Smooth muscle cell of trachea (primary cell): ENCODE results near the gene SEC14L3. TPM values are rescaled to one million over a fixed set of nuclear protein-coding genes. Genes with fewer than 3 reads are reported as not detected.

Experiments
- total RNA-seq: library from RNA; depleted of rRNA; stranded (reverse); fragments of >200 nt; gene quantifications from 2 replicates; pipeline ENCODE4 v1.2.1, GENCODE V29; 2014

Gene SEC14L3
- total RNA-seq = not detected in 2 replicates

GRCh38 chr22:30471616-30472318 lies at the start of gene SEC14L3:
SEC14L3 (minus strand) TSS chr22:30472017; CDS start chr22:30471958, 59 bp downstream.

GRCh38 chr22:30425616-30426387 lies 46.0 kb downstream of the SEC14L3 start, which contains the start of gene MTFP1:
MTFP1 (plus strand) TSS chr22:30425768; CDS start chr22:30425880, 112 bp downstream.

Other genes starting within 250 kb of the SEC14L3 start
- gene LIF, start 225.3 kb downstream of the SEC14L3 start, total RNA-seq = 10.6 and 40.4 TPM in 2 replicates
- gene OSM, start 205.2 kb downstream of the SEC14L3 start, total RNA-seq = not detected in 2 replicates
- 6.4 and 18.0 TPM in 2 replicates for gene CASTOR1, start 182.5 kb downstream of the SEC14L3 start, total RNA-seq
- 22.8 and 26.3 TPM in 2 replicates for gene TBC1D10A, start 145.1 kb downstream of the SEC14L3 start, total RNA-seq
- 19.2 and 23.0 TPM in 2 replicates for gene SF3A1, start 115.1 kb downstream of the SEC14L3 start, total RNA-seq
- gene CCDC157, start 115.0 kb downstream of the SEC14L3 start, total RNA-seq = 2.3 and 4.0 TPM in 2 replicates
- 21.8 and 37.4 TPM in 2 replicates for gene RNF215, start 84.6 kb downstream of the SEC14L3 start, total RNA-seq
- gene SEC14L2, start 75.0 kb downstream of the SEC14L3 start, total RNA-seq = 12.7 and 25.3 TPM in 2 replicates
- 4.7 and 8.4 TPM in 2 replicates for gene MTFP1, start 46.2 kb downstream of the SEC14L3 start, total RNA-seq
- gene SEC14L4, start 33.7 kb upstream of the SEC14L3 start, total RNA-seq = 0.50 TPM in 1 of 2 replicates, not detected in the other
- under 0.01 and 0.17 TPM in 2 replicates for gene SEC14L6, start 74.7 kb upstream of the SEC14L3 start, total RNA-seq
- gene GAL3ST1, start 102.6 kb upstream of the SEC14L3 start, total RNA-seq = 0.15 and 0.17 TPM in 2 replicates
- 68.9 and 86.8 TPM in 2 replicates for gene PES1, start 119.9 kb upstream of the SEC14L3 start, total RNA-seq
- gene TCN2, start 135.2 kb upstream of the SEC14L3 start, total RNA-seq = 9.2 and 17.0 TPM in 2 replicates
- gene SLC35E4, start 163.8 kb upstream of the SEC14L3 start, total RNA-seq = 10.0 and 13.9 TPM in 2 replicates
- 8.0 and 10.9 TPM in 2 replicates for gene DUSP18, start 195.9 kb upstream of the SEC14L3 start, total RNA-seq
- gene OSBP2, start 222.9 kb upstream of the SEC14L3 start, total RNA-seq = 1.3 and 1.7 TPM in 2 replicates